Measurements from ENCODE around the gene FILIP1.

DNA sequence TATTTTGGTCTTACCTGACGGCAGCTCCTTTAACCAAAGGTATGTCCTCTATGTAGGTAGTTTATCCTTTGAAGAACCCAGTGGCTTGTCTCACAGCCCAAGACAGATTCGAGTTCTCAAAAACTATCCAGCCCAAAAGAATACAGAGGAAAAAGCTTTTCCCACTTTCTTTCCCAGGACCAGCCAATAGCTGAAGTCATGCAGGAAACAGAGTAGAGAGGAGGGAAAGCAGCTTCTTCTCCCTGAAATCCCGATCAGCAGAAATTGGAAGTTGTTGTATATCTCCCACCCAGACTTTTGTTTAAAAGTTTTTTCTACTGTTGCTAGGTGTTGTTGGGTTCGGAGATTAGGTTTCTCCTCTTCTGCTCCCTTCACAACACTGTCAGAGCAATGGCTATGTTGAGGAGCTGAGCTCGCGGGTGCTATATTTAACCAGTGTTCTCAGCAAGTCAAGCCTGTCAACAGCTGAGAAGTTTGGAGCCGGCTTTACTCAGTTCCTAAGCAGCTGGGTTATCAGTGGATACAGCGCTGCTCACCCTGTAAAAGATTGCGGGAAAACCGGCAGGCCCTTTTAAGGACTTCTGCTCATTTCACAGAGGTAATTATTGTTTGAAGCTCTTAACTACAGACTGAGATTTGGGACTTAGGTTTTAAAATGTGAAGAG is at the start of gene FILIP1:
- TF ChIP-seq, protein P1, sequence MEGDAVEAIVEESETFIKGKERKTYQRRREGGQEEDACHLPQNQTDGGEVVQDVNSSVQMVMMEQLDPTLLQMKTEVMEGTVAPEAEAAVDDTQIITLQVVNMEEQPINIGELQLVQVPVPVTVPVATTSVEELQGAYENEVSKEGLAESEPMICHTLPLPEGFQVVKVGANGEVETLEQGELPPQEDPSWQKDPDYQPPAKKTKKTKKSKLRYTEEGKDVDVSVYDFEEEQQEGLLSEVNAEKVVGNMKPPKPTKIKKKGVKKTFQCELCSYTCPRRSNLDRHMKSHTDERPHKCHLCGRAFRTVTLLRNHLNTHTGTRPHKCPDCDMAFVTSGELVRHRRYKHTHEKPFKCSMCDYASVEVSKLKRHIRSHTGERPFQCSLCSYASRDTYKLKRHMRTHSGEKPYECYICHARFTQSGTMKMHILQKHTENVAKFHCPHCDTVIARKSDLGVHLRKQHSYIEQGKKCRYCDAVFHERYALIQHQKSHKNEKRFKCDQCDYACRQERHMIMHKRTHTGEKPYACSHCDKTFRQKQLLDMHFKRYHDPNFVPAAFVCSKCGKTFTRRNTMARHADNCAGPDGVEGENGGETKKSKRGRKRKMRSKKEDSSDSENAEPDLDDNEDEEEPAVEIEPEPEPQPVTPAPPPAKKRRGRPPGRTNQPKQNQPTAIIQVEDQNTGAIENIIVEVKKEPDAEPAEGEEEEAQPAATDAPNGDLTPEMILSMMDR (IDR thresholded peaks at IDR 0.05; ENCODE audit: insufficient read depth, low read length): no peak
- TF ChIP-seq POLR2AphosphoS5 (IDR thresholded peaks at IDR 0.05; ENCODE audit: low read depth) (no peak), GABPA (IDR thresholded peaks at IDR 0.05; ENCODE audit: low read depth) (no peak)
- TF ChIP-seq, protein P2, sequence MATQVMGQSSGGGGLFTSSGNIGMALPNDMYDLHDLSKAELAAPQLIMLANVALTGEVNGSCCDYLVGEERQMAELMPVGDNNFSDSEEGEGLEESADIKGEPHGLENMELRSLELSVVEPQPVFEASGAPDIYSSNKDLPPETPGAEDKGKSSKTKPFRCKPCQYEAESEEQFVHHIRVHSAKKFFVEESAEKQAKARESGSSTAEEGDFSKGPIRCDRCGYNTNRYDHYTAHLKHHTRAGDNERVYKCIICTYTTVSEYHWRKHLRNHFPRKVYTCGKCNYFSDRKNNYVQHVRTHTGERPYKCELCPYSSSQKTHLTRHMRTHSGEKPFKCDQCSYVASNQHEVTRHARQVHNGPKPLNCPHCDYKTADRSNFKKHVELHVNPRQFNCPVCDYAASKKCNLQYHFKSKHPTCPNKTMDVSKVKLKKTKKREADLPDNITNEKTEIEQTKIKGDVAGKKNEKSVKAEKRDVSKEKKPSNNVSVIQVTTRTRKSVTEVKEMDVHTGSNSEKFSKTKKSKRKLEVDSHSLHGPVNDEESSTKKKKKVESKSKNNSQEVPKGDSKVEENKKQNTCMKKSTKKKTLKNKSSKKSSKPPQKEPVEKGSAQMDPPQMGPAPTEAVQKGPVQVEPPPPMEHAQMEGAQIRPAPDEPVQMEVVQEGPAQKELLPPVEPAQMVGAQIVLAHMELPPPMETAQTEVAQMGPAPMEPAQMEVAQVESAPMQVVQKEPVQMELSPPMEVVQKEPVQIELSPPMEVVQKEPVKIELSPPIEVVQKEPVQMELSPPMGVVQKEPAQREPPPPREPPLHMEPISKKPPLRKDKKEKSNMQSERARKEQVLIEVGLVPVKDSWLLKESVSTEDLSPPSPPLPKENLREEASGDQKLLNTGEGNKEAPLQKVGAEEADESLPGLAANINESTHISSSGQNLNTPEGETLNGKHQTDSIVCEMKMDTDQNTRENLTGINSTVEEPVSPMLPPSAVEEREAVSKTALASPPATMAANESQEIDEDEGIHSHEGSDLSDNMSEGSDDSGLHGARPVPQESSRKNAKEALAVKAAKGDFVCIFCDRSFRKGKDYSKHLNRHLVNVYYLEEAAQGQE (IDR thresholded peaks at IDR 0.05; ENCODE audit: insufficient replicate concordance, low read depth): no peak

Data from HL-60 (cell line).